A549 treated with AZD9567 at 1 μM for 4 hours (cell line): ENCODE data around the gene C1GALT1C1. TPM values are rescaled to one million over a fixed set of nuclear protein-coding genes. Genes with fewer than 3 reads are reported as not detected.

Experiments
- total RNA-seq: library from RNA; stranded (reverse); fragments of 200-300 nt; extraction: Qiagen RNA extraction; gene quantifications from 5 replicates; pipeline ENCODE4 v1.2.3, GENCODE V29; 2022; ENCODE audit not compliant: insufficient read depth

Gene C1GALT1C1
- total RNA-seq, result 29.2 to 35.9 TPM (median 31.9 TPM) in 5 replicates

GRCh38 chrX:120629667-120630537 is at the start of gene C1GALT1C1:
TSS of gene C1GALT1C1 (minus strand) at chrX:120630054. CDS start at chrX:120627166, 2,888 bp downstream.

GRCh38 chrX:120603707-120604360 is 26.0 kb downstream of the C1GALT1C1 start, which contains the start of gene MCTS1:
TSS of gene MCTS1 (plus strand) at chrX:120604101. CDS start at chrX:120604237, 136 bp downstream.

Other genes starting within 250 kb of the C1GALT1C1 start
- 86.9 to 109 TPM (median 100.0 TPM) in 5 replicates for gene LAMP2, start 160.8 kb downstream of the C1GALT1C1 start, total RNA-seq
- gene CUL4B, start 69.1 kb downstream of the C1GALT1C1 start, total RNA-seq, result 32.3 to 49.7 TPM (median 41.1 TPM) in 5 replicates
- gene MCTS1, start 26.0 kb downstream of the C1GALT1C1 start, total RNA-seq, result 89.6 to 118 TPM (median 94.1 TPM) in 5 replicates
- gene CT47B1, start 245.8 kb upstream of the C1GALT1C1 start, total RNA-seq, result not detected in 5 replicates